Endothelial cell of umbilical vein (primary cell): ENCODE measurements around the gene RHOG.

Source experiments
- JUN ChIP-seq: IDR thresholded peaks from 2 replicates; pipeline ENCODE4 v1.6.1; 2011; ENCODE audit warnings: borderline replicate concordance, low read depth; ENCODE audit not compliant: insufficient read length, insufficient read depth
- POLR2A ChIP-seq: IDR thresholded peaks from 2 replicates; pipeline ENCODE4 v1.6.1; 2012; ENCODE audit warnings: low read depth, mild to moderate bottlenecking, control low read depth, low read length
- POLR2AphosphoS5 ChIP-seq: IDR thresholded peaks from 2 replicates; pipeline ENCODE4 v1.6.1; 2012; ENCODE audit warnings: low read depth, mild to moderate bottlenecking, control low read depth, low read length, moderate library complexity; ENCODE audit not compliant: insufficient read depth
- TF ChIP-seq, protein P1 (sequence below), 2 donors: IDR thresholded peaks; 1 replicate in 1 of 2; 2 replicates in 1 of 2; pipeline ENCODE4 v1.5.1; 2011; ENCODE audit warnings: low read length in 2 of 2, mild to moderate bottlenecking in 2 of 2, moderate library complexity in 2 of 2, control low read depth in 1 of 2, inconsistent platforms in 1 of 2, low read depth in 1 of 2; ENCODE audit not compliant: insufficient read depth in 1 of 2; ENCODE audit errors: extremely low read depth in 1 of 2

DNA sequence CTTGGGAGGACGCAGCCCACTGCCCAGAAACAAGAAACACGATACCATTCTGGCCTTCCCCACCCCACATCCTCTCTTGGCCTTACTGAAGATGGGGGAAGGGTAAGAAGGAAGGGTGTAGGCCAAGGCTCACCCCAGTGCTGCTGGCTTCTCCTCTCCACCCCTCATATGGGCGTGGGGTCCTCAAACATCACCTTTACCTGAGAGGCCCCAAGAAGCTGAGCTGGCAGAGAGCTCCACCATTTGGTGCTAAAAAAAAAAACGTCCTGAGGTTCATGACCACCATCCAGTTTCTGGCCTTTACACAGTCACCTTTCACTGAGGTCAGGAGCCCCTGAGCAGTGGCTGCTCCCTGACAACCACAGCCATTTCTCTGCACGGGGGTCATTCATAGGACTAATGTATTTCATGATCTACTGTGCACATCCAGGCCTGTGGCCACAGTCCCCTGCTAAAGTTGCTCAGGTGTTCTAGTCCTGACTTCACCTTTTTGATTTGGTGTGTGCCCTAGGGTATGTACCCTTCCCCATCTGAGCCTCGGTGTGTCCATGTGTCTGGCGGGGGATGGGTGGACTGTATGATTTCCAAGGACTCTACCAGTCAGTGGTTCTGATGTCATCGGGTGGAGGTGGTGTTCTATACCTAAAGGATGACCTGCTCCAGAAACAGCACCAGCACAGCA is 15.1 kb downstream of the RHOG start:
- TF ChIP-seq, protein P1, sequence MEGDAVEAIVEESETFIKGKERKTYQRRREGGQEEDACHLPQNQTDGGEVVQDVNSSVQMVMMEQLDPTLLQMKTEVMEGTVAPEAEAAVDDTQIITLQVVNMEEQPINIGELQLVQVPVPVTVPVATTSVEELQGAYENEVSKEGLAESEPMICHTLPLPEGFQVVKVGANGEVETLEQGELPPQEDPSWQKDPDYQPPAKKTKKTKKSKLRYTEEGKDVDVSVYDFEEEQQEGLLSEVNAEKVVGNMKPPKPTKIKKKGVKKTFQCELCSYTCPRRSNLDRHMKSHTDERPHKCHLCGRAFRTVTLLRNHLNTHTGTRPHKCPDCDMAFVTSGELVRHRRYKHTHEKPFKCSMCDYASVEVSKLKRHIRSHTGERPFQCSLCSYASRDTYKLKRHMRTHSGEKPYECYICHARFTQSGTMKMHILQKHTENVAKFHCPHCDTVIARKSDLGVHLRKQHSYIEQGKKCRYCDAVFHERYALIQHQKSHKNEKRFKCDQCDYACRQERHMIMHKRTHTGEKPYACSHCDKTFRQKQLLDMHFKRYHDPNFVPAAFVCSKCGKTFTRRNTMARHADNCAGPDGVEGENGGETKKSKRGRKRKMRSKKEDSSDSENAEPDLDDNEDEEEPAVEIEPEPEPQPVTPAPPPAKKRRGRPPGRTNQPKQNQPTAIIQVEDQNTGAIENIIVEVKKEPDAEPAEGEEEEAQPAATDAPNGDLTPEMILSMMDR (IDR thresholded peaks at IDR 0.05; ENCODE audit: extremely low read depth in 1 of 2, insufficient read depth in 1 of 2, low read depth in 1 of 2, low read length in 2 of 2) = no peak
- no peak for TF ChIP-seq JUN
- TF ChIP-seq POLR2A = no peak
- TF ChIP-seq POLR2AphosphoS5 = no peak
